Uterus (tissue), 2 donors: ENCODE data around the gene SHC2.
"Not testable (repeated sequence)": the region's sequence is repeated elsewhere in the genome, so short reads cannot be mapped to it uniquely, and the experiment has no call there.

Experiments
- POLR2A ChIP-seq, 2 donors: fragments of 450-650 bp; IDR thresholded peaks; one replicate each; pipeline ENCODE4 v1.6.1; 2016; ENCODE audit warnings: antibody characterized with exemption in 2 of 2, mild to moderate bottlenecking in 1 of 2, moderate library complexity in 1 of 2
- TF ChIP-seq, protein P1 (sequence below), 4 experiments: fragments of 200-600 bp in 2 of 4; fragments of 450-650 bp in 2 of 4; sonication (generic) in 2 of 4; IDR thresholded peaks; one replicate each; pipeline ENCODE4 v1.5.1; 2016 to 2019; ENCODE audit warnings: antibody characterized with exemption in 4 of 4, mild to moderate bottlenecking in 2 of 4, moderate library complexity in 1 of 4

DNA sequence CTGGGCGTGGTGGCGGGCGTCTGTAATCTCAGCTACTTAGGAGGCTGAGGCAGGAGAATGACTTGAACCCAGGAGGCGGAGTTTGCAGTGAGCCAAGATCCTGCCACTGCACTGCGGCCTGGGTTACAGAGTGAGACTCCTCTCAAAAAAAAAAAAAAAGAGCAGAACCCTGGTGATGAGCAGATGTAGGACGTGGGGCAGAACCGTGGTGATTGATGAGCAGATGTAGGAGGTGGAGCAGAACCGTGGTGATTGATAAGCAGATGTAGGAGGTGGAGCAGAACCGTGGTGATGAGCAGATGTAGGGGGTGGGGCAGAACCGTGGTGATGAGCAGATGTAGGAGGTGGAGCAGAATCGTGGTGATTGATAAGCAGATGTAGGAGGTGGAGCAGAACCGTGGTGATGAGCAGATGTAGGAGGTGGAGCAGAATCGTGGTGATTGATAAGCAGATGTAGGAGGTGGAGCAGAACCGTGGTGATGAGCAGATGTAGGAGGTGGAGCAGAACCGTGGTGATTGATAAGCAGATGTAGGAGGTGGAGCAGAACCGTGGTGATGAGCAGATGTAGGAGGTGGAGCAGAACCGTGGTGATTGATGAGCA is 80.1 kb downstream of the SHC2 start:
- TF ChIP-seq, protein P1, sequence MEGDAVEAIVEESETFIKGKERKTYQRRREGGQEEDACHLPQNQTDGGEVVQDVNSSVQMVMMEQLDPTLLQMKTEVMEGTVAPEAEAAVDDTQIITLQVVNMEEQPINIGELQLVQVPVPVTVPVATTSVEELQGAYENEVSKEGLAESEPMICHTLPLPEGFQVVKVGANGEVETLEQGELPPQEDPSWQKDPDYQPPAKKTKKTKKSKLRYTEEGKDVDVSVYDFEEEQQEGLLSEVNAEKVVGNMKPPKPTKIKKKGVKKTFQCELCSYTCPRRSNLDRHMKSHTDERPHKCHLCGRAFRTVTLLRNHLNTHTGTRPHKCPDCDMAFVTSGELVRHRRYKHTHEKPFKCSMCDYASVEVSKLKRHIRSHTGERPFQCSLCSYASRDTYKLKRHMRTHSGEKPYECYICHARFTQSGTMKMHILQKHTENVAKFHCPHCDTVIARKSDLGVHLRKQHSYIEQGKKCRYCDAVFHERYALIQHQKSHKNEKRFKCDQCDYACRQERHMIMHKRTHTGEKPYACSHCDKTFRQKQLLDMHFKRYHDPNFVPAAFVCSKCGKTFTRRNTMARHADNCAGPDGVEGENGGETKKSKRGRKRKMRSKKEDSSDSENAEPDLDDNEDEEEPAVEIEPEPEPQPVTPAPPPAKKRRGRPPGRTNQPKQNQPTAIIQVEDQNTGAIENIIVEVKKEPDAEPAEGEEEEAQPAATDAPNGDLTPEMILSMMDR (IDR thresholded peaks at IDR 0.05), result not testable (repeated sequence)
- TF ChIP-seq POLR2A (IDR thresholded peaks at IDR 0.05), result not testable (repeated sequence)
